ENCODE measurements around the gene SMARCB1. TPM values are rescaled to one million over a fixed set of nuclear protein-coding genes. Genes with fewer than 3 reads are reported as not detected.
A peak's percentile ranks its signal among the peaks of the same experiment; 100 is the strongest.

SMARCB1 gene
- total RNA-seq, 1 donor from 2014 or later, result 147 TPM

- Histone ChIP-seq H3K27me3 (no peaks in the 10 kb centered on the region), H3K36me3 (no peaks in the 10 kb centered on the region), H3K9me3 (no peaks in the 10 kb centered on the region), H3K4me1 (peaks cover 48% of the 10 kb centered on the region), H3K4me3 (no peak overlapping the region), H3K27ac (no peak overlapping the region)
- DNase-seq (ENCODE audit: extremely low spot score in 2 of 2), result no peak
- intact Hi-C loops (cut with DNase I), result no loop called here
- TF ChIP-seq CTCF (IDR thresholded peaks at IDR 0.05), result no peak
- no peak for TF ChIP-seq POLR2A (IDR thresholded peaks at IDR 0.05)
- TF ChIP-seq POLR2AphosphoS5 (IDR thresholded peaks at IDR 0.05; ENCODE audit: insufficient read depth in 1 of 2, low read depth in 1 of 2), result no peak
Measured at GRCh38 chr22:23783265-23784150, 3.3 kb upstream of the SMARCB1 start.

GRCh38 chr22:23784215-23784732 is 2.5 kb upstream of the SMARCB1 start:
- Histone ChIP-seq H3K4me1 (peaks cover 53% of the 10 kb centered on the region), H3K27ac (no peak overlapping the region)

GRCh38 chr22:23786261-23786710 is 480 bp upstream of the SMARCB1 start:
- intact Hi-C loops (cut with DNase I), result no loop called here

More at GRCh38 chr22:23784215-23784732, 2.5 kb upstream of the SMARCB1 start:
- TF ChIP-seq POLR2A (IDR thresholded peaks at IDR 0.05) (no peak), POLR2AphosphoS5 (IDR thresholded peaks at IDR 0.05; ENCODE audit: insufficient read depth in 1 of 2, low read depth in 1 of 2) (no peak), CTCF (IDR thresholded peaks at IDR 0.05) (no peak)
- H3K4me3 ChIP-seq, result no peak overlapping the region
- no peak for DNase-seq (ENCODE audit: extremely low spot score in 2 of 2)
- no peaks in the 10 kb centered on the region for H3K36me3 ChIP-seq
- intact Hi-C loops (cut with DNase I), result no loop called here
- no peaks in the 10 kb centered on the region for H3K9me3 ChIP-seq
- no peaks in the 10 kb centered on the region for H3K27me3 ChIP-seq

GRCh38 chr22:23787600-23787896 is 782 bp downstream of the SMARCB1 start:
- intact Hi-C loops (cut with DNase I), result no loop called here
- no peaks in the 10 kb centered on the region for H3K36me3 ChIP-seq
- no peaks in the 10 kb centered on the region for H3K9me3 ChIP-seq
- H3K4me3 ChIP-seq, result peak overlapping the region; percentile 88 to 93
- peak overlapping the region; percentile 100 for H3K27ac ChIP-seq
- H3K4me1 ChIP-seq, result peaks cover 66% of the 10 kb centered on the region
- no peak for TF ChIP-seq POLR2AphosphoS5 (IDR thresholded peaks at IDR 0.05; ENCODE audit: insufficient read depth in 1 of 2, low read depth in 1 of 2)
- TF ChIP-seq POLR2A (IDR thresholded peaks at IDR 0.05), result no peak
- no peak for TF ChIP-seq CTCF (IDR thresholded peaks at IDR 0.05)
- no peak for DNase-seq (ENCODE audit: extremely low spot score in 2 of 2)
- no peaks in the 10 kb centered on the region for H3K27me3 ChIP-seq

More at GRCh38 chr22:23786261-23786710, 480 bp upstream of the SMARCB1 start:
- Histone ChIP-seq H3K27ac (peak overlapping the region; percentile 100), H3K27me3 (no peaks in the 10 kb centered on the region), H3K4me1 (peaks cover 66% of the 10 kb centered on the region), H3K4me3 (peak overlapping the region; percentile 88 to 93), H3K9me3 (no peaks in the 10 kb centered on the region), H3K36me3 (no peaks in the 10 kb centered on the region)
- no peak for TF ChIP-seq CTCF (IDR thresholded peaks at IDR 0.05)
- TF ChIP-seq POLR2AphosphoS5 (IDR thresholded peaks at IDR 0.05; ENCODE audit: insufficient read depth in 1 of 2, low read depth in 1 of 2), result no peak
- no peak for TF ChIP-seq POLR2A (IDR thresholded peaks at IDR 0.05)
- no peak for DNase-seq (ENCODE audit: extremely low spot score in 2 of 2)

- intact Hi-C loops (cut with DNase I), result no loop called here
- peak overlapping the region; percentile 88 to 93 for H3K4me3 ChIP-seq
- peak overlapping the region; percentile 100 for H3K27ac ChIP-seq
- TF ChIP-seq CTCF (IDR thresholded peaks at IDR 0.05), result no peak
- no peak for TF ChIP-seq POLR2A (IDR thresholded peaks at IDR 0.05)
- TF ChIP-seq POLR2AphosphoS5 (IDR thresholded peaks at IDR 0.05; ENCODE audit: insufficient read depth in 1 of 2, low read depth in 1 of 2), result no peak
- H3K36me3 ChIP-seq, result no peaks in the 10 kb centered on the region
- no peaks in the 10 kb centered on the region for H3K9me3 ChIP-seq
- H3K4me1 ChIP-seq, result peaks cover 66% of the 10 kb centered on the region
- no peak for DNase-seq (ENCODE audit: extremely low spot score in 2 of 2)
- no peaks in the 10 kb centered on the region for H3K27me3 ChIP-seq
Measured at GRCh38 chr22:23787910-23788309, 1.1 kb downstream of the SMARCB1 start.
